22Rv1 (cell line): Measurements from ENCODE around the gene RASGEF1B.

ENCODE experiments used
- H3K27ac ChIP-seq: fragments of 450-650 bp; 2 replicates; pipeline ENCODE4 v1.5.1; 2017
- ZFX ChIP-seq: fragments of 450-650 bp; IDR thresholded peaks from 2 replicates; pipeline ENCODE4 v1.6.1; 2017; ENCODE audit warnings: antibody characterized with exemption, borderline replicate concordance
- TF ChIP-seq, protein P1 (sequence below): fragments of 450-650 bp; IDR thresholded peaks from 2 replicates; pipeline ENCODE4 v1.5.1; 2017; ENCODE audit warnings: mild to moderate bottlenecking

The RASGEF1B gene

DNA sequence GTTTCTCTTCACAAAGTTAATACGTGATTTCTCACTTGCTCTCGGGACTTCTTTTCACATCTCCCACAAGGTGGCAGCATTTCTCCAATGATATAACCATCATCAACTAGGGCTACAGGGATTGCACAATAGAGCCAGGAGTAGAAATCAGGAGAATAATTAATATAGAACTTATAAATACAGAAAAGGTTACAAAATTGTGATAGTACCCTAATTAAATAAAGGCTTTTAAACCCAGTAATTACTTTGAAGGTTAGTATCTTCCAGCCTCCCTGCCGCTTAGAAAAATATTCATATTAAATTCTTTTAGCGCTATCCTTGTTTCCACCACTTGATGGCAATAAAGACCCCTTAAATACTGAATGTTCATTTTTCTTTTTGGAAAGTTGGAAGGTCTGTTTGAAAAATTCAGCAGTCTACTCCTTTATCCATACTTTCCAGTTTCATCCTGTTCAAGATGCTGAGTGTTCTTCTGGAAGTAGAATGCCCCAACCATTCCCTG, 65.8 kb downstream of the RASGEF1B start:
- TF ChIP-seq, protein P1, sequence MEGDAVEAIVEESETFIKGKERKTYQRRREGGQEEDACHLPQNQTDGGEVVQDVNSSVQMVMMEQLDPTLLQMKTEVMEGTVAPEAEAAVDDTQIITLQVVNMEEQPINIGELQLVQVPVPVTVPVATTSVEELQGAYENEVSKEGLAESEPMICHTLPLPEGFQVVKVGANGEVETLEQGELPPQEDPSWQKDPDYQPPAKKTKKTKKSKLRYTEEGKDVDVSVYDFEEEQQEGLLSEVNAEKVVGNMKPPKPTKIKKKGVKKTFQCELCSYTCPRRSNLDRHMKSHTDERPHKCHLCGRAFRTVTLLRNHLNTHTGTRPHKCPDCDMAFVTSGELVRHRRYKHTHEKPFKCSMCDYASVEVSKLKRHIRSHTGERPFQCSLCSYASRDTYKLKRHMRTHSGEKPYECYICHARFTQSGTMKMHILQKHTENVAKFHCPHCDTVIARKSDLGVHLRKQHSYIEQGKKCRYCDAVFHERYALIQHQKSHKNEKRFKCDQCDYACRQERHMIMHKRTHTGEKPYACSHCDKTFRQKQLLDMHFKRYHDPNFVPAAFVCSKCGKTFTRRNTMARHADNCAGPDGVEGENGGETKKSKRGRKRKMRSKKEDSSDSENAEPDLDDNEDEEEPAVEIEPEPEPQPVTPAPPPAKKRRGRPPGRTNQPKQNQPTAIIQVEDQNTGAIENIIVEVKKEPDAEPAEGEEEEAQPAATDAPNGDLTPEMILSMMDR: peak; percentile 85
- TF ChIP-seq ZFX: no peak
- no peak overlapping the region for H3K27ac ChIP-seq

DNA sequence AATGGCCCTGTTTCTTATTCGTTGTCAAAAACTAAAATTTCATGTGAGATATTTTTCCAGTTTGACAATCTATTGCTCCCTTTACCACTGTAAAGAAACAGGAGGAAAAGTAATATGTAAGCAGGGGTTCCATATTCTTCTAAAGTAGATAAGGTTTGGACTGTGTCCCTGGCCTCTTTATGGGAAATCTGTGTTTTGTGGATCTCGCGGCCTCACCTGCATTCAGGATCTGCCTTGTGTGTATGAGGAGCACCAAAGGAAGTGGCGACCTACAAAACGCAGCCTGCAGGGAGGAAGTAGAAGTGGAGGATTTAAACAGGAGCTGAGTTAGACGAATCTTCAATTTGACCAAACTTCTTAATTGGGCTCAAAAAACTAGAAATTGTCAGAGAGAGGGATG, 67.0 kb downstream of the RASGEF1B start:
- no peak overlapping the region for H3K27ac ChIP-seq
- no peak for TF ChIP-seq ZFX
- TF ChIP-seq, protein P1: no peak

DNA sequence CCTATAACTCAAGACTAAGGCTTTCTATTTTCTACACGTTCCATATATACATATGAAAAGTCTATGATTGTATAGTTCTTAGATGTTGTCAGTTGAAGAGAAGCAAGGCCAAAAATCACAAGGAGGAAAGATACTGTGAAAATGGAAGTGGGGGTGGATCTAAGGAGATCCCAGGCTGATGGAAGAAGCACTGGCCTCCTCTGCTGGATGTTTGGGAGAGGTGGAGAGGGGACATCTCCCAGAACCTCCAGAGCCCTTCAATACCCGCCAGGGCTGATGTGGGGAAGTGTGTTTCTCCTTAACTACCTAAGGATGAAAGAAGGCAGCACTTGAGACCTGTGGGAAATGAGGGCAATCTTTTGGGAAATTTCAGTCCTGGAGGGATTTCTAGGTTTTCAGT, 67.4 kb downstream of the RASGEF1B start:
- no peak for TF ChIP-seq ZFX
- TF ChIP-seq, protein P1: 0 out of 2 replicates have a peak, but pooled peaks have one; percentile 14
- no peak overlapping the region for H3K27ac ChIP-seq

DNA sequence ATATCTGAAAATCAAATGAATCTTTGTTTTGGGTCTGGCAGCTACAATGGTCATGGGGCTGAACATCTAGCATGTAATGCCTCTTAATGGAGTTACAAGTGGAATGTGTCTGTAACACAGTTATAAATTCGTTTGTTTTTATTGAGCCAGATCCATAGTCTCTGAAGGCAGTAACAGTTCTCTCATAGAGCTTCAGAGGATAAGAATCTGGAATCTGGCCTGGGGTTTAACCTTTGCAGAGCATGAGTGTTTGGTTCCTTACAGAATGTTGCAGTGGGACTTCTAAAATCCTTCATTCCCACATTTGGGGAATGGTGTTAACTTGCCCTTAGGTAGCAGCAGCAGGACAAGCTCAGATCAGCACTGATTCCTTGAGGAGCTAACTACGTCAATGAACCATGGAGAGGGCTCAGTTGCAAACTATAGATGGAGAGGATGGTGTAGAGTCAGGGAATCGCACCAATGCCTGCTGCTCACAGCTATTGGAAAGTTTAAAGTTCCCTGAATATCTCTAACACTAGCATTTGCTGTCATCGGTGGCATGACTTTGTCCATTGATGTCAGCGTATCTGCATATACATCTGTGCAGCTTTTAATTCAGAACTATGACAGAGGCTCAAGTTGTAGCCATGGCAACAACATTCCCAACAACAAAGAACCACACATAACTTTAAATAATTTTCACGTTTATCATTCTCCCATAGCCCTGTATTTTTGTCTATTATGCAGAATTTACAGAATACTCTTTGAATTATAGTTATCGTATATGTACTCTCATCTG, 72.2 kb downstream of the RASGEF1B start:
- H3K27ac ChIP-seq: no peak overlapping the region
- TF ChIP-seq ZFX: no peak

DNA sequence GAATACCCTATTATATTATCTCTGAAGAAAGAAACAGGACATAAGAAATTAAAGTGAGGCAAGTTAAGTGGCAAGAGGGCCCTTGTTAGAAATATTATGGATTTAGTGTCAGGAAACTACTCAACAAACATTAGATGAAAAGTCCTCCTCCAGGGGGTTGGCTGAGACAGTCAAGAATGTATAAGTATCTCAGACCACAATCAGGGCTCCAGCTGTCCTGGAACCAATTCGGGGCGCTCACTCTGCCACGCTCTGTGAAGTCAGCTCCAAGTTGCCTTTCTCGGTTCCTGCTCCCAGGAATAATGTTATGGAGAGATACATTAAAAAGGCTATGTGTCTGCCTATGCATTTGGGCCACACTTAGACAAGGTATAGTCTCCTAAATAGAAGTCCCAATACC, 73.3 kb downstream of the RASGEF1B start:
- no peak for TF ChIP-seq ZFX
- TF ChIP-seq, protein P1: no peak
- H3K27ac ChIP-seq: no peak overlapping the region

DNA sequence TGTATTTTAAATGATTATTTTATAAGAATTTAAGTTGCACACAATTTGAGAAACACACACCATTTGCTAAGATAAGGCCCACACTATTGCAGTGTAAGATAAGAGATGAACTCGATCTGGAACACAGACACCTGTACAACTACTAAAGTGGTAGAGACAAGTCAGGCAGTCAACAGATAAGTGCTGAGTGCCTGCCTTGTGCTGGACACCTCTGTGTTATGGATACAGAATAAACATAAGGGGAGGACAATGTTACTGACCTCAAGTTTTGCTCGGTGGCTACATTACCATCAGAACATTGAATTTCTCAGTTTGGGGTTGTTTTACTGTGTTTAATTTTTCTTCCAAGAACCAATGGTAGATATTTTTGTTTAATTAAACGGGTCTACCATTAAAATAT, 74.1 kb downstream of the RASGEF1B start:
- no peak for TF ChIP-seq ZFX
- TF ChIP-seq, protein P1: no peak

DNA sequence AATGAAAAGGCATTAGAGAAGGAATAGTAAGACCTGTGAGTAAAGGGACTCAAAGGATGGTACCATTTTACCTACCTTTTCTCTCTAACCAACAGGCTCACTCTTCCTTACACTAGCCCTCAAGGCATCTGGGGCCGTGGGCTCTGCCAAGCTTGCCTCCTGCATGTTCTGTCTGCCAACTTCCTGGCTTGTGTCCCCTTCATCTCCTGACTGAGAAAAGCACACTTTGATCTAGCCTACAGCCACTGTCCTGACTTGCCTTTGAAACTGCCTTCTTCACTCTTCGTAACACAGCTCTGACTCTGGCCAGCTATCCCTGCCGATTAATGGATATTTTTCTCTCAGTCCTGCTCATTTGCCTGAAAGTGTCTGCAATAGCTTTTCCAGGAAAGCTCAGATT, 76.5 kb downstream of the RASGEF1B start:
- no peak overlapping the region for H3K27ac ChIP-seq
- TF ChIP-seq ZFX: no peak

More for the DNA sequence above, 74.1 kb downstream of the RASGEF1B start:
- H3K27ac ChIP-seq: no peak overlapping the region

DNA sequence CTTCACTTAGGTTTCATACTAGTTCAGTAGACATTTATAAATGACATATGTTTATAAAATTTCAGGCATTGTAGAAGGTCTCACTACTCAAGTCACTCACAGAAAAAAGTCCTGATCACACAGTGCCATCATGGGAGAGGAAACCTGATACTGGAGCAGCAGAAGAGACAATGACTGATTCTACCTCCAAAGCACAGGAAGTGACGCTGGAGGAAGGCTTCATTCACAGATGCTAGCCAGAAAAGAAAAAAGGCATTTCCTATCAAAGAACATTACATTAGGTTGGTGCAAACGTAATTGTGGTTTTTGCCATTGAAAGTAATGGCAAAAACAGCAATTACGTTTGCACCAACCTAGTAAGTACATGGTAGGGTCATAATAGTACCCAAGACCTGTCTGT, 79.5 kb downstream of the RASGEF1B start:
- no peak overlapping the region for H3K27ac ChIP-seq
- TF ChIP-seq, protein P1: no peak
- no peak for TF ChIP-seq ZFX
